T-helper 9 cell (primary cell): ENCODE data around the gene LRRIQ4.

Experiments
- DNase-seq: peaks from one replicate; pipeline ENCODE4 v3.0.0-alpha.2; 2020

The LRRIQ4 gene

GRCh38 chr3:169811631-169812331 is 889 bp upstream of the LRRIQ4 start:
- no peak for DNase-seq

- no peak for DNase-seq
These were observed 608 bp downstream of the LRRIQ4 start for GRCh38 chr3:169813278-169813677.

DNA sequence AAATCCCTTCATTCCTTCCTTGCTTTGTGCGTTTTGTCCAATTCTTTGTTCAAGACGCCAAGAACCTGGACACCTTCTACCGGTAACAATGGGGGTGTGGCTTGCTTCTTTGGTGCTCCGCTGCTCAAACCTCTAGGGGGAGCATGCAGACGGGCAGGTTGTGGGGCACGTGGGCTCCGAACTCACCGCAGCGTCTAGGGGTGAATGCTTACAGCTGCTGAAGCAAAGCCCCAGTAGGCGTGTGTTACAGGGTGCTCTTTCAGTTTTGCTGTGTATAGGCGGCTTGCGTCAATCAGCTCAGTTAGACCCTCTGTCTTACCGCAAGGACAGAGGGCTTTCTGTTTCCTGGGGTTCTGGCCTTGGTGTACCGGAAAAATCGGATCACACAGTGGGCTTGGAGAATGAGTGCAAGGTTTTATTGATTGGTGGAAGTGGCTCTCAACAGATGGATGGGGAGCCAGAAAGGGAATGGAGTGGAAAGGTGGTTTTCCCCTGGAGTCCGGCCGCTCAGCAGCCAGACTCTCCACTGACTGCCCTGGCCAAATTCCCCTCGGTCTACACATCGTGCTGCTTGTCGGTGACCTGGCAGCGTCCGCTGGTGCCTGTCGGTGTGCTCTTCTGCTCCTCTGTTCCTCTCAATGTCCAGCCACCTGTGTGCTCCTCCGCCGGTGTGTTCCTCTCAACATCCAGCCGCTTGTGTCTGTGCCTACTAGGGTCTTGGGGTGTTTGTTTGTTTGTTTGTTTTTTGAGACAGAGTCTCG is 1.3 kb downstream of the LRRIQ4 start:
- DNase-seq = peak; percentile 52

- DNase-seq = no peak
These were observed 3.0 kb downstream of the LRRIQ4 start for GRCh38 chr3:169815590-169816150.

- no peak for DNase-seq
These were observed 5.6 kb downstream of the LRRIQ4 start for GRCh38 chr3:169818316-169818715.

GRCh38 chr3:169822091-169822490 is 9.4 kb downstream of the LRRIQ4 start:
- DNase-seq = no peak

DNA sequence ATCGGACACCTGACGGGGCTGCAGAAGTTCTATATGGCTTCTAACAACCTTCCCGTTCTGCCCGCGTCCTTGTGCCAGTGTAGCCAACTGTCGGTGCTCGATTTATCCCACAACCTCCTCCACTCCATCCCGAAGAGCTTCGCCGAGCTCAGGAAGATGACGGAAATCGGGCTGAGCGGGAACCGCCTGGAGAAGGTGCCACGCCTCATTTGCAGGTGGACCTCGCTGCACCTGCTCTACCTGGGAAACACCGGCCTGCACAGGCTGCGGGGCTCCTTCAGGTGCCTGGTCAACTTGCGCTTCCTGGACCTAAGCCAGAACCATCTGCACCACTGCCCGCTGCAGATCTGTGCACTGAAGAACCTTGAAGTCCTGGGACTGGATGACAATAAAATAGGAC is 9.9 kb downstream of the LRRIQ4 start:
- no peak for DNase-seq

DNA sequence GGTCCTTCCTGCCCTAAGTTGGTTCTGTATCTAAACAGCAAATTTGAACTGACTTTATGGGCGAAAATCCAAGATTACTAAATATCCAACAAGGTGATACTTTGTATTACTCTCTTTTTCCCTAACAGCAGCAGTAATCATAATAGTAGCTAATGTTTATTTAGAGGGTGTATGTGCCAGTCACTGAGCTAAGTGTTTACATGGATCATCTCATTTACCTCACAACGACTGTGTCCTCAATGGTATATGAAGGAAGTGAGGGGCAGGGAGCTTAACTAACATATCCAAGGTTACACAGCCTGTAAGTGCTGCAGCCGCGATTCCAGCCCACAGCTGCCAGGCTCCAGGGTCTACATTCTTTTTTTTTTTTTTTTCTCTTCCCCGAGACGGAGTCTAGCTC is 10.3 kb downstream of the LRRIQ4 start:
- DNase-seq = no peak

DNA sequence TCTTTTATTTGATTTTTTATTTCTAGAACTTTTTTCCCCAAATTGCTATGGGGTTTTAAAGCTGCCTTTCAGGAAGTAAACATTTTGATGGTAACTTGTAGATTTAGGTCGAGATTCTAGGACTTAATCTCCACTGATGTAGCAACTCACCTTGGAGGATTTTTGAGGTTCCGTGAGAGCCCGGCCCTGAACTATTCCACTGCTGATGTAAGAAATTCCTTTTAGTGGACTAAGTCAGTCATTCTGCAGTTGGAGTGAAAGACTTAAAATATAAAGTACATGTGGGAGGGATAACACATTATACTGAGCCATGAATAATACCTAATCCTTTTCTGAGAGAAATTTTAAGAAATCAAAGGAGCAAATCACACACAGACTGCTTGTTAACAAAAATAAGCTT is 12.6 kb downstream of the LRRIQ4 start:
- no peak for DNase-seq

DNA sequence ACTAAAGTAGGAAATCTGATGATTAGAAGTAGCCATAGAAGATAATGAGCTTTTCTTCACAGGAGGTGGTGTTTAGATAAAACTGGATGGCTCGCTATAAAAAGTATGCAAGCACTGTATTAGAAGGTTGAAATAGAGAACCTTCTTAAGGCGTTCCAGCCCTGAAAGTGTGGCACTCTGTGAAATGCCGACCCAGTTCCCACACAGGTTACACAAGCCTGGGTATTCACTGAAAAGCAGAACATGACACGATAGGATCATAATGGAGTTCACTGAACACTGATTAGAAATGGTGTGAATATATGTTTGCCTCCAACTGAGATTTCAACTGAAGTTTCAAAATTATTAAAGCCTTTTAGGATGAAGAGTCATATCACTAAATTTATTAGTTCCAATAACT is 15.0 kb downstream of the LRRIQ4 start:
- DNase-seq = no peak

- DNase-seq = no peak
These were observed 22.9 kb downstream of the LRRIQ4 start for GRCh38 chr3:169835533-169835932.

- DNase-seq = no peak
These were observed 23.6 kb downstream of the LRRIQ4 start for GRCh38 chr3:169836078-169836941.

- DNase-seq = no peak
These were observed 24.2 kb downstream of the LRRIQ4 start for GRCh38 chr3:169836942-169837275.

DNA sequence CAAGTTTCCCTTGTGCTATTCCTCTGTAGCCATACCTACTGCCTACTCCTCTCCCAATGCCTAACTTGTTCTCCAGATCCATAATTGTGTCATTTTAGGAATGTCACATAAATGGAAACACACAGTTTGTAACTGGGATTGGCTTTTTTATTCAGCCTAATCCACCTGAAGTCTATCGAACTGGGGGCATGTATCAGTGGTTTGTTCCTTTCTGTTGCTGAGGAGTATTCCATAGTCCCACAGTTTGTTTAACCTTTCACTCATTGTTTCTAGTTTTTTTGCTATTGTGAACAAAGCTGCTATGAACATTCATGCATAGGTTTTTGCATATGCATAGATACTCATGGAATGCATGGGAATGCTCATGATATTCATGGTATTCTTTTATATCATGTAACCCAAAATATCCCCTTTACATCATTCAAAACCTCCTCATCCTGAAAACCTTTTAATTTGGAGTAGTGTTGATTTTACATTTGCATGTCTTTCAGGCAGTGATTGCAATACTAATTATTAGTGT is 25.9 kb downstream of the LRRIQ4 start:
- DNase-seq = no peak

DNA sequence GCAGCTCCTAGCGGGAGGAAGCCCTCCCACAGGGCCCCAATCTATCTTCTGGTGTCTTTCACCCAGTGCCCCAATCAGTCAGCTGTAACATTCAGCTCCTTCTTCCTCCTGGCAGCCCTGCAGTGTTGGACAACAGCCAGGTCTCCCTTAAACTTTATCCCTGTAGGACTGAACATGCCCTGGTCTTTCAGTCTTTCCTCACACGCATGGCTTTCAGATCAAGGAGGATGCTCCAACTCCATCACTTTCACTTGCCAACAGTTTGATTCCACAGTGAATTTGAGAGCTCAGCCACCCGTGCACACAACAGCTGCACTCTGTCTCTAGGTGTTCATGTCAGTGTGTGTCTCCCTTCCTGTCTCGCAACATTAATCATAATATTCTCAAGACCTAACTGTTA is 28.5 kb downstream of the LRRIQ4 start:
- no peak for DNase-seq

DNA sequence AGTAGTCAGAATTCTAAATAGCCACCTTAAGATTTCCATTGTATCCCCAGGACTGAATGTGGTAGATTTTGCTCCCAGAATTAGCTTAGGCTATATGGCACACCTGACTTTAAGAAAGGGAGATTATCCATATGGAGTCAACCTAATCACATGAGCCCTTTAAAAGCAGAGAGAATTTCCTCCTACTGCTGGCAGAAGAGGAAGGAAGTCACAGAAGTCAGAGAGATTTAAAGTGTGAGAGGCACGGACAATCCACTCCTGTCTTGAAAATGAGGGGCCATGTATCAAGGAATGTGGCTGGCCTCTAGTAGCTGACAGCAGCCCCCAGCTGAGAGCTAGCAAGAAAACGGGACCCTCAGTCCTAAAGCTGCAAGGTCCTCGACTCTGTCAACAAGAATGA is 30.3 kb downstream of the LRRIQ4 start:
- DNase-seq = no peak

GRCh38 chr3:169846458-169847193 is 34.0 kb downstream of the LRRIQ4 start:
- DNase-seq = no peak

DNA sequence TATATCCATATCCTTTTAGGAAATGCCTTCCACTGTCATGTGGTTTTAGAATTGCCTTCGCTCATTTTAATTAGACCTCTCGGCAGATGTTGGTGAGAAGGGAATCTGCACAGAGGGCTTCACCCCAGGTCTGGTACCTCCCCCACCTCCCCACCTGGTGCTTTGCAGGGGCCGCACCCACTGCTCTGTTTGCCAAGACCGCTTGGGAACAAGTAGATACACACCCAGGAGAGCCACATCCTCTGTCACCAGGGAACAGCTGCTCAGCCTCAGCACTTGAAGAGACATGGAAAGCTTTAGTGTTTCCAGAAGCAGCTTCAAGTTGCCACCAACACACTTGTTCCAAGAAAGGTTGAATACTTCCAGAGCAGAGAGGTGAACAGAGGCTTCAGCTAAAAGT is 35.2 kb downstream of the LRRIQ4 start:
- no peak for DNase-seq

DNA sequence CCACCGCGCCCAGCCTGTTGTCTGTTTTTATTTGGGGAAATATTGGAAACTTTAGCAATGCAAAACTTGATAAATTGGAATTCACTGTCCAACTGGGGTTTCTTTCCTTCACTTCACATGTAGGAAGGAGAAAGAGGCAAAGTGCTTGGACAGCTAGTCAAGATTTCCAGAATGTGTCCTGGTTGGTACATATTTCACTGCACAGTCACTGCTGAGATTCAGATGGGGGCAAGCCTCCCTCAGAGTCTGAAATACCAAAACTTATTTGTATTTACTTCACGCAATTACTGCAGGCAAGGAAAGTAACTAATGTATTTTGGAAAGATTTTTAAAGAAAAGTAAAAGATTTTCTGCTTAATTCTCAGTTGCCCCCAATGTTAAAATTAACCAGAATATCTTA is 36.1 kb downstream of the LRRIQ4 start:
- DNase-seq = no peak

DNA sequence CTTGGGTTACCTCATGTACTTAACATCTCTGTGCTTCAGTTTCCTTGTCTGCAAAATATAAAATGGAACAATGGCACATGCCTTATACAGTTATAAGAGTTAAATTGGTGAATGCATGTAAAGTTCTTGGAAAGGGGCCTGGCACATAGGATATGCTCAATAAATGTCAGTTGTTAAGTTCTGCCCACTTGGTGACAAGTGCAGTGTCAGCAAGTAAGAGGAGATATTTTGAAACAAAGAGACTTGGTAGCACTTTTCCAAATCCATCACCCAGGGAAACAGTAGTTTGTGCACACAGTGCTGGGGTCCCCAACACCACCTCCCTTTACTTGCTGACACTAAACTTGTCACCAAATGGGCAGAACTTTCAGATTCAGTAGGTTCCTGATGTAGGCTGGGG is 37.9 kb downstream of the LRRIQ4 start:
- DNase-seq = no peak

DNA sequence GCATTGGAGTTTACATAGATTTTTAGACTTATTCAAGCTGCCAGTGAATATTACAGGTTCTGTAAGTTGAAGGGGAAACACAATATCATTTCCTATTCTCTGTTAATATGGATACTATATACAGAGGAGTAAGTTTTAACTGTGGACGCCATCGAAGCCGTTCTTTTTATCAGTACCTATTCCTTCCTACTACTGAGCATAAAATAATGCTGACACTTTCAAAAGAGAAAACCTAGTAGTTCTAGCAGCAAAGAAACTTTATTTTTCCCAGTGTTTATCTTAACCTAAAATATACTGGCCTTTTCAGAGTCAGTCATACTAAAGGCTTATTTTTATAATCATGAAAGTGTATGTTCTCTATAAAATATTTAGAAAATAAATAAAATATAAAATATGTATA is 42.8 kb downstream of the LRRIQ4 start:
- DNase-seq = no peak

DNA sequence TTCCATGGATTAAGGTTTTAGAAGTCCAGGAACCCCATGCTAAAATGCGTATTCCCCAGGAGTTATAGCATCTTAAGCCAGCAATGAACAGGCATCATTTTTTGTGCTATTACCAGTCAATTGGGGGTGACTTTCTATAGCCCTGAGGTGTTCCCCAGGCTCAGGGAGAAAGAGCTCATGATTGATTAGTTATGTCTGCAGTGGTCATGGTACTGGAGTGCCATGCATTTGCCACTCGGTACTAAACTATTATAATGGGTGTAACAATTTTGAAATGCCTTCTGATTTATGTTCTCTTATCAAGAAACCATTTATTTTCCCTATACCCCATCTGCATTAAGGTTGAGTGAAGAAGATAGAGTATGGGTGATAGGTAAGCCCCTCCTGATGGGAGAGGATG is 45.1 kb downstream of the LRRIQ4 start:
- no peak for DNase-seq
